Measurements from ENCODE around the gene NRG4.
"Not testable (repeated sequence)": the region's sequence is repeated elsewhere in the genome, so short reads cannot be mapped to it uniquely, and the experiment has no call there.

The NRG4 gene
- long read RNA-seq, donor 1, partial matches to known transcripts: 18 of 18 reads
- long read RNA-seq, donor 1, other reads (novel, unspliced or antisense): 0 of 18 reads
- long read RNA-seq, donor 2: 0 reads
- long read RNA-seq, donor 3: 0 reads
- long read RNA-seq, donor 4: 0 reads
- long read RNA-seq, donor 5: 0 reads
- long read RNA-seq, donor 6: 0 reads
- long read RNA-seq, donor 7: 0 reads
- long read RNA-seq, donor 8, partial matches to known transcripts: 6 of 6 reads
- long read RNA-seq, donor 8, other reads (novel, unspliced or antisense): 0 of 6 reads

DNA sequence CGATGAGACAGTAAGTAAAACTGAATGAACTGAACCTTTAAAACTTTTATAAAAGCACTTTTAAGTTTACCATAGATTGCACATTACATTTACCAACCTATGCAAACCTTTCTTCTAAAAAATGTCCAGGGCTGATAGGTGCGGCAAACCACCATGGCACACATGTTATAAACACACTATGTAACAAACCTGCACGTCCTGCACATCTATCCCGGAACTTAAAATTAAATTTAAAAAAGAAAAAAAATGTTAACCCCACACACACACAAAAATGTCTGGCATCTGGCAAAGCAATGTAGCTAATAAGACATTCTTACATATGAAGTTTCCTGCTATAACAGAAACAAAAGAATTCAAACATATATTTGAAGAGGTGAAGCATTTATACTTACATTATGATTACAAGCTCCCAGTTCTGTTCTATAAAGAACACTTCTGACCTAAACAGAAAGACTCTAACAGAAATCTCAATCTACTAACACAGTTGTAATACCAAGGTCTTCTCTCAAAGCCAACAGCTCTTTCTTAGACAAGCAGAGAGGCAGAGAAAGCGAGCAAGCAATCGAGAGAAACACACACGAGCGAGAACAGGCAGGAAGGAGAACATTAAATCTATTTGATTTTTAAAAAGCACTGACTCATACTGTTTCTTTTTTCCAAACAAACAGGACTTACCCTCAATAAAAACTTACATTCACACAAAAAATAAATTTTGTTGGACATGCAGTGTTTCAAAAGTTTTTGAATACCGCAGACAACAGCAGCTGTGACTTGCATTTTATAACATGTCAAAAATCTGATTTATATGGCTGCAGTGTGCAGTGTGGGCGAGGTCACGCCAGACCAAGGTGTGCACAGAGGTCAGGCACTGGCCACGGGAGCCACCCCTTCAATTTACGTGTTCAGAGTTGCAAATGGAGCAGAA is at the start of gene NRG4:
NRG4 (minus strand) TSS at position 798 of the 925 bp plus-strand sequence. CDS start 1,194 bp downstream, outside the sequence.
- DNase-seq: peak; percentile 7

- DNase-seq: no peak
These were observed 49.5 kb upstream of the NRG4 start for GRCh38 chr15:76061700-76062099.

- peak; percentile 11 for DNase-seq
These were observed 48.1 kb upstream of the NRG4 start for GRCh38 chr15:76060118-76060989.

DNA sequence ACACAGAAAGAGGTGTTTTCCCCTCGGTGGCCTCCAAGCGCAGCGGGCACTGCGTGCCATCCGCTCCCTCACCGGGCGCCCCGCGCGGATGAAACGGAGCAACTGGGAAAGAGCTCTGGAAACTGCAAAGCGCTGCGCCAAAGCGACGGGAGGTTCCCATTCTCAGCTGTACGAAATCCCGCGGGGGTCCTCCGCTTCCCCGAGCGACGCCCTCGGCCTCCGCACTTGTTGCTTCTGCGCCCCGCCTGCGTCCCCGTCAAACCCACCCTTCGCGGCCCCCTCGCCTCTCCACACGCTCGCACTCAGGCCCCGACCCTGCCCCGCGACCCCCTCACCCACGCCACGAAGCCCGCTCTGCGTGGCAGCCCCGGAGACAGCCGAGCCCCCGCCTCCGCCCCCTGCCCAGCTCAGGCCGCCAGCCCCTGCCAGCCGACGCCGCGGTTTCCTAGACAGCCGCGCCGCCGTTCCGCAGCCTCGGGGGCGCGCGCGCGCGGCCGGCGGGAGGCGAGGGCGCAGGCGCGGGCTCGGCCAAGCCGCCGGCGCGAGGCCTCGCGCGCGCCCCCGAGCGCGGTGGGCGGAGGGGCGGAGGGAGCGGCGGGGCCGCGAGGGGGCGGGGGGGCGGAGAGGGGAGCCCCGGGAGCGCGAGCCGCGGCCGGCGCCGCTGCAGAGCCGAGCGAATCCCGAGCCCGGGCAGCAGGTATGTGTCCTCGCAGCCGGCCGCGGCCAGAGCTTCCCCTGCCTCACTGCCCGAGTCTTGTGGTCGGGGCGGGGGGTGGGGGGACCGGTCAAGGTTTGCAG is 47.3 kb upstream of the NRG4 start, which contains the start of gene TMEM266:
TMEM266 (plus strand) TSS at position 666 of the 798 bp plus-strand sequence. CDS start 74,279 bp downstream, outside the sequence.
- DNase-seq: peak; percentile 75

DNA sequence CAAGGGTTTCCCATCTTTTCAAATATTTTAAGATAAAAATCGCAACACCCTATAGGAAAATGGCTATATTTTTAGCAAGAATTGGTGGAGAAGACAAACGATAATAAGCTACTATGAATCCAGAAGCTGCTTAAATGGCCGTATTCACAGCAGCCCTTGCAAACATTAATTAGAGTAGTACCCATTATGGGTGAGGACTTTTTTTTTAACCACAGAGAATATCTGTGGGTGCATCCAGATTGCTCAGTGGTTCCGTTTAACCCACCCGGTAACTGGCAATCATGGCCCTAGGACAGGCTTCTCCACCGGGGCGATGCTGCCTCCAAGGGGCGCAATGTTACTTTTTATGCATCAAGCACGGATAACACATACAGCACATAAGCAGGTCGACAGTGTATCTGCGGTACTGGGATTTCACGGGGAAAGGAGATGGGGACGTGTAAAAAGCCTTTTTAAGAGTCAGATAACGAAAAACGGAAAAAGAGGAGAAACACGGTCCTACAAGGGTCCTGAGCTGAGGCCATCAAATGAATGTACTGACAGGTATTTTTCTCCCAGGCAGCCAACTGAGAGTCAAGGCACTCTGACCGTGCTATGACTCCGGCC is 46.6 kb upstream of the NRG4 start:
- no peak for DNase-seq

- DNase-seq: peak; percentile 33
These were observed 45.2 kb upstream of the NRG4 start for GRCh38 chr15:76057332-76058000.

DNA sequence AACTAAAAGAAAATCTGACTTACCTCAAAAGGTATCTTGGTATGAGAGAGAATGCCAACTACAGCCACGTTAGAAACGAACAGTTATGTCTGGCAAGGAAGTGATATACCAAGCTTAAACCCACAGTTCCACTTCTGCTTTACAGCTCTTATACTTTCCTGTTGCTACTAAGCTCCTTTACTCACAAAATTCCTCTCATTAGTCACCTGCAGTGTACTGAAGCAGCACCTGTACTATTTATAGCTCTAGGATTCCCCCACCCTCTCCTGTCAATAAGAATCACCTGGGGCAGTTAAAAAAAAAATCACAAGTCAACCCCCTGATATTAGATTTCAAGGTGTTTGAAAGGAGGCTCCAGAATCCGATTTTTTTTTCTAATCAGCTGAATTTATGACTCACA is 44.7 kb upstream of the NRG4 start:
- no peak for DNase-seq

DNA sequence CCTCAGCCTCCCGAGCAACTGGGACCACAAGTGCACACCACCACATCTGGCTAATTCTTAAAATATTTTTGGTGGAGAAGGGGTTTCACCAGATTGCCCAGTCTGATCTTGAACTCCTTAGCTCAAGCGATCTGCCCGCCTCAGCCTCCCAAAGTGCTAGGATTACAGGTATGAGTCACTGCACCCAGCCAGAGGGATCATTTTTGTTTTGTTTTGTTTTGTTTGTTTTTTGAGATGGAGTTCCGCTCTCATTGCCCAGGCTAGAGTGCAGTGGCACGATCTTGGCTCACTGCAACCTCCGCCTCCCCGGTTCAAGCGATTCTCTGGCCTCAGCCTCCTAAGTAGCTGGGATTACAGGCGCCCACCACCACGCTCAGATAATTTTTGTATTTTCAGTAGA is 42.0 kb upstream of the NRG4 start:
- DNase-seq: not testable (repeated sequence)

DNA sequence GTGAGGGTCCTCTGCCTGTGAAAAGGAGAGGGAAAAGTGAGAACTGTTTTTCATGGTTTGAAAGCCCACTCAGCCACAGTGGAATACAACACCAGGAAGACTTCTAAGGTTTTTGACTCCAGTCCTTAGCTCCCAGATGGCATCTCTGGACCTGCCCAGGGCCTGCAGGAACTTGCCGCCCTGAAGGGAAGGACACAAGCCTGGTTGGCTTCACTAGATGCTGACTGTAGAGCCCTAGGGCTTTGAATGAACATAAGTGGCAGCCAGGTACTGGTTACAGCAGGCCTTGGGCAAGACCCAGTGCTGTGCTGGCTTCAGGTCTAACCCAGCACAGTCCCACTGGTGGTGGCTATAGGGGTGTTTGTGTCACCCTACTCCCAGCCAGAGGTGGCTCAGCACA is 26.3 kb upstream of the NRG4 start:
- DNase-seq: no peak

DNA sequence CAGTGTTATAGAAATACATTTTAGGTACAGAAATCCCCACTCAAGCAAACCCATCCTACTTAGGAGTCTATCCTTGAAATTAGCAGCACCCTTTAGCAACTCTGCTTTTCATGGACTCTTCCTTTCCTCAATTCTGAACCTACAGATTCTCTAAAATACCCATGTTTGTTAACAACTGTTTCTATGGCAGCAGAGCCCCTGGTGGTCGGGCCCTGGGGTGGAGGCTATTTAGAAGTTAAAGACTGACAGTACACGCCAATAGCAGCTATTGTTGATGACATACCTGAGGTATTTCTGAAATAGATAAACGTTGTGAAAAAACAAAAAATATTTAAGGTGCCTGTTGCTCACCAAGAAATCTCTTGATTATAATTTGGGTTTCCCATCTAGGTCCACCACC is 23.4 kb upstream of the NRG4 start:
- DNase-seq: no peak

DNA sequence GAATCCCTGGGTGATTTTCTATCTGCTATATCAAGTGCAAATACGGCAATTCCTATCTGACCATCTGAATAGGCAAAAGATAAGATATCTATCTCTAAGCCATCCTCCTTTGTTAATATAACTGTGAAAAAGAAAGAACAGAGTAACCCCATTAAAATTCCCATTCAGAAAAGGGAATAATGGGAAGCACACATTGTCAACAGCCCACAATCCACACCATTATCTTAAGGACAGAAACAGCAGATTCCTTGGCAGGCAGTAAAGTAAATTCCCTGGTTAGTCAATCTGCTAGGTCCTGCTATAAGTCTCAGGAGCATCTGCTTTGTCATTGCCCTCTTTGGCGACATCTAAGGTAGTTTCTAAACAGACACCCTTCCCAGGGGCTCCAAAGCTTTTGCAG is 21.9 kb upstream of the NRG4 start:
- DNase-seq: no peak

- no peak for DNase-seq
These were observed 21.2 kb upstream of the NRG4 start for GRCh38 chr15:76033438-76033837.

DNA sequence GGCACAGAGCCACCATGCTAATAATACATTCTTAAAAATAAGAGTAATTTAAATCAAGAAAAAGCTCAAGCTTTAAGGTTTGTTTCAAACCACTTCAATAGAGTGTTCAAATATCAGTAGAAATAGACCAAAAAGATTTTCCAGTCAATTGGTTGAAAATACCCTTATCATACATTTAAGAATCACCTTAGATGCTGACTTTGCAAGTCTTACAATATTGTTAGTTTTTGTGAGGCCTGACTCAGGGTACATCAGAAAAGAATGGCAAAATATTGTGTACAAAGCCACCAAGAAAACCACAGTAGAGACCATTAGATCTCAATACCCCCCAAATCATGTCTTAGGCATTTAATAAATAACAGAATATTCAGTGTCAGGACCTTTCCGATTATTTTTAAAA is 19.8 kb upstream of the NRG4 start:
- no peak for DNase-seq

GRCh38 chr15:76024021-76024768 is 12.0 kb upstream of the NRG4 start:
- no peak for DNase-seq

DNA sequence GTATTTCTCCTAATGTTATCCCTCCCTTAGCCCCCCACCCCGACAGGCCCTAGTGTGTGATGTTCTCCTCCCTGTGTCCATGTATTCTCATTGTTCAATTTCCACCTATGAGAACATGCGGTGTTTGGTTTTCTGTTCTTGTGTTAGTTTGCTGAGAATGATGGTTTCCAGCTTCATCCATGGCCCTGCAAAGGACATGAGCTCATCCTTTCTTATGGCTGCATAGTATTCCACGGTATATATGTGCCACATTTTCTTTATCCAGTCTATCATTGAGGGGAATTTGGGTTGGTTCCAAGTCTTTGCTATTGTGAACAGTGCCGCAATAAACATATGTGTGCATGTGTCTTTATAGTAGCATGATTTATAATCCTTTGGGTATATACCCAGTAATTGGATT is 1.2 kb upstream of the NRG4 start:
- not testable (repeated sequence) for DNase-seq

DNA sequence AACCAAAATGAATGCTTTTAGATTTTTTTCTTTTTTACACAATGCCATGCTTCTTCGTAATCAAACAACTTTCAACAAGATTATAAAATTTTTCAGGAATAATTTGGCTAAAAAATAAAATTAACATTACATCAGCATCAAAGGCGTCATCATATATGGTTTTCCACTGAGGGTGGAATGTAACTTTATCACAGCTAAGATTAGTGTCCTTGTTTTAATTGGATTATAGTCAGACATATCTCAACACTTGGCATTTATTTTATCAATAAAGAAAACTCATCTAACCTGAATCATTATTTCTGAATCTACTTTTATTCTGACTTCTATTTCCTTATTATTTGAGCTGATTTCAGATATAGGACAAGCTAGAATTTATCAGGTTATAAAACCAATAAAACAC is 1.6 kb downstream of the NRG4 start:
- DNase-seq: no peak

- DNase-seq: no peak
These were observed 6.0 kb downstream of the NRG4 start for GRCh38 chr15:76006136-76006778.

GRCh38 chr15:76003364-76003763 is 8.9 kb downstream of the NRG4 start:
- no peak for DNase-seq

- DNase-seq: no peak
These were observed 16.6 kb downstream of the NRG4 start for GRCh38 chr15:75995611-75996010.

Measured in right kidney (tissue), 9 donors.